GM19455 (cell line): ENCODE results near the gene OR5K1.
A peak's percentile ranks its signal among the peaks of the same experiment; 100 is the strongest.

Experiments used
- ATAC-seq: cut with Tn5 transposase; IDR thresholded peaks from one replicate; pipeline ENCODE4 v1.9.1; 2021; ENCODE audit not compliant: unreplicated experiment

Gene OR5K1

GRCh38 chr3:98513736-98514135 is 50.7 kb downstream of the OR5K1 start:
- ATAC-seq: no peak

- no peak for ATAC-seq
Measured at GRCh38 chr3:98514948-98515347, 51.9 kb downstream of the OR5K1 start.

GRCh38 chr3:98518816-98519215 is 55.8 kb downstream of the OR5K1 start:
- ATAC-seq: no peak

- no peak for ATAC-seq
Measured at GRCh38 chr3:98519351-98519750, 56.4 kb downstream of the OR5K1 start.

- ATAC-seq: peak; percentile 53
Measured at GRCh38 chr3:98521897-98522543, 59.0 kb downstream of the OR5K1 start.
